ENCODE data around the gene ELK4. TPM values are rescaled to one million over a fixed set of nuclear protein-coding genes. Genes with fewer than 3 reads are reported as not detected.
A peak's percentile ranks its signal among the peaks of the same experiment; 100 is the strongest.

Gene ELK4
- total RNA-seq, 1 experiment from 2014 or later: 16.1 TPM

DNA sequence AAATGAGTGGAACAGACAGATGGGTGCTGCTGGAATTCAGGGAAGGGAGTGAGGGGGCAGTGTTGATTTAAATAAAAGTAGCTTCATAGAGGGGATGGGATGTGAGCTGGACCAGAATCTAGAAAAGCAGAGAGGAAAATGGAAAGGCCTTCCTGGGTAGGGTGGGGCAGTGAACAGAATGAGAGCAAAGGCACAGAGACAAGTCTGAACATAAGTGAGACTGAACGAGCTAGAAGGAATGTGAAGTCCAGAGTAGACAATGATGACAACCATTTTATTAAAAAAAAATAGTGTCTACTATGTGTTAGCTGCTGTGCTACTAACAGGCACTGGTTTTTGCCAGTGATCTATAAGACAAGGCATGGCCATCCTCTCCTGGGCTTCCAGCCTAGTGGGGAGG, 36.0 kb downstream of the ELK4 start:
- DNase-seq (ENCODE audit: low read depth): no peak

GRCh38 chr1:205595435-205595834, 36.4 kb downstream of the ELK4 start:
- no peak for DNase-seq (ENCODE audit: low read depth)

DNA sequence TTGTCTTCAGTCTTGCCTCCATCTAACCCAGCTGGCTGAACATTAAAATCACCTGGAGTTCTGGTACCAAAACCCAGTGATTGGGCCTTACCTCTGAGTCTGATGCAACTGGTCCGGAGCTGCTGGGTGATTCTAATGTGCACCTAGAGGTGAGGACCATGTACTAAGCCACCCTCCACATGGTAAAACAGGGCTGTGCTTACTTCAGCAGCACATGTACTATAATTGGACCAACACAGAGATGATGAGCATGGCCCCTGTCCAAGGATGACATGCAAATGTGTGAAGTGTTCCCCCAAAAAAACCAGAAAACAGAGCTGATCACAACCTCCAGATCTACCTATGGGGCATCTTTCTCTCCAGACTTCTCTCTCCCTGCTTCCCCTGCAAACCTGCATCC, 37.0 kb downstream of the ELK4 start:
- no peak for DNase-seq (ENCODE audit: low read depth)

- no peak for DNase-seq (ENCODE audit: low read depth)
These were observed 37.8 kb downstream of the ELK4 start for GRCh38 chr1:205593967-205594366.

- DNase-seq (ENCODE audit: low read depth): no peak
These were observed 38.3 kb downstream of the ELK4 start for GRCh38 chr1:205593532-205593931.

DNA sequence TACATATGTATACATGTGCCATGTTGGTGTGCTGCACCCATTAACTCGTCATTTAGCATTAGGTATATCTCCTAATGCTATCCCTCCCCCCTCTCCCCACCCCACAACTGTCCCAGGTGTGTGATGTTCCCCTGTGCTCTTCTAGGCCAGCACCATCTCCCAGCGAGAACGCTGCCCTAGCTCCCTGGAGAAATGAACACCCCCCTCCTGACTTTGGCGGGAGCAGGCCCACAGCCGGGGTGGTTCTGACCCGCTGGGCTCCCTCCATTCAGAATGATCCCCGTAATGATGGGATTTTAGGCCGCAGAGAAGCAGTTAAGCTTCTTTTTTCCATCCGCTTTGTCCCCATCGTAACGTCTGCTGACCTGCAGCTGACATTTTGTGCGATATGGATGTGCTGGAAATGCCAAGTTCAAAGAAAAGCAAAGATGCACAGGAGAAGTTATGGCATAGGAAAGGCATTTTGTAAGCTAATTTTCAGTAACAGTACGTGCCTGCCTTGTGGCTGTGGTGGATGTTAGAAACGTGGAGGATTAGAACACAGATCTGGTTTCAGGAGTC, 39.3 kb downstream of the ELK4 start:
- DNase-seq (ENCODE audit: low read depth): no peak

DNA sequence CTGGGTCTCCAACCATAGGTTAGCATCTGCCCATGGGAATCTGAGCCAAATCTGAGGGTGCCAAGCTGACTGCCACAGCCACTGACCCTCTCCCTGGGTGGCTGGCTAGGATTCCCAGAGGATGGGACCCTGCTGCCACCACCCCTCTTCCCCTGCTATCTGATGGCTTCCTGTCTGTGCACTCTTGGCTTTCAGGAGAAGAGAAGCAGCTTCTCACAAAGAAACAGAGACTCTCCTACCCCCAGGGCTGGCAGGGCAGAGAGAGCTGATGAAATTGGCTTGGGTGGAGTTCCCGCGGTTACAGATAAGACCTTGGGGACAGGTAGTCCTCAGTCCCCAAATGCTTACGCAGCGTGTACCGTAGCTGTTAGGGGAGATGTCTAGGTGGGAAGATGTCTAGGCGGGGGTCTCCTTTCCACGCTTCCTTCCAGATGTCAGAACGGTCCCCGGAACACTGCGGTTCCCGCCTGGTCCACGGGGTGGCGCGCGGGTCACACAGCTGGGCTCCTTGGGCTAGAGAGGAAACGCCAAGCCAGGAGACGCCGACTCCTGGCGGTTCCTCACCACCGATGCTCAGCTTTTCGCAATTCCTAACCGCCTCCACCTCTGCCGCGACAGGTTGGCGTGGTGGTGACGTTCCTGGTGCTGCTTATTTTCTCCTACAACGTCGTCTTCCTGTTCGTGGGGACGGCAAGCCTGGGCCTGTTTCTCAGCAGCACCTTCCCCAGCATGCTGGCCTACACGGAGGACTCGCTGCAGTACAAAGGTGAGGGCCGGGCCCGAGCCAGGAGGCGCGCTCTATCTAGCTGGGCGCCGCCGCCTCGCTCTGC, 40.1 kb downstream of the ELK4 start:
- DNase-seq (ENCODE audit: low read depth): peak; percentile 57

GRCh38 chr1:205590777-205591513, 40.9 kb downstream of the ELK4 start:
- no peak for DNase-seq (ENCODE audit: low read depth)

GRCh38 chr1:205590457-205590768, 41.4 kb downstream of the ELK4 start:
- no peak for DNase-seq (ENCODE audit: low read depth)

- DNase-seq (ENCODE audit: low read depth): no peak
These were observed 42.0 kb downstream of the ELK4 start for GRCh38 chr1:205589618-205590456.

- DNase-seq (ENCODE audit: low read depth): no peak
These were observed 42.8 kb downstream of the ELK4 start for GRCh38 chr1:205589046-205589445.

DNA sequence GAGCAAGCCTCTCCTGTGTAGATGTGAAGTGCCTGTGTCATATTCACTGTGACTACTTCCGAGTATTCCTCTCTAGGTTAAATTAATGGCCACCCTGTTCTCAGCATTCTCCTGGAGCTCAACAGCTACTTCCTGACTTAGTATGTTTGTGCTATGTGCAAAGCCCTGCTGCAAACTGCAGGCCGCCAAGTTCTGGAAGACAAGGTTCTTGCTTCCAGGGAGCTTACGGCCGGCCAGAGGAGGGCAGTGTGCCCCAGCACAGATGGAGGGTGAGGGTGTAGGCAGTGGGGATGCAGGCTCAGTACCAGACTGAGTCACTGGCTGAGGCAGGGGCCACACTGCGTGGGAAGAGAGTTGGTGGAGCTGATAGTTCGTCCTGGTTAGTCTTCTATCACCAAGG, 43.2 kb downstream of the ELK4 start:
- DNase-seq (ENCODE audit: low read depth): peak; percentile 14

- no peak for DNase-seq (ENCODE audit: low read depth)
These were observed 44.2 kb downstream of the ELK4 start for GRCh38 chr1:205587581-205587980.

GRCh38 chr1:205585835-205586785, 45.7 kb downstream of the ELK4 start:
- DNase-seq (ENCODE audit: low read depth): no peak

GRCh38 chr1:205585169-205585834, 46.5 kb downstream of the ELK4 start:
- no peak for DNase-seq (ENCODE audit: low read depth)

GRCh38 chr1:205584732-205585131, 47.1 kb downstream of the ELK4 start:
- no peak for DNase-seq (ENCODE audit: low read depth)

DNA sequence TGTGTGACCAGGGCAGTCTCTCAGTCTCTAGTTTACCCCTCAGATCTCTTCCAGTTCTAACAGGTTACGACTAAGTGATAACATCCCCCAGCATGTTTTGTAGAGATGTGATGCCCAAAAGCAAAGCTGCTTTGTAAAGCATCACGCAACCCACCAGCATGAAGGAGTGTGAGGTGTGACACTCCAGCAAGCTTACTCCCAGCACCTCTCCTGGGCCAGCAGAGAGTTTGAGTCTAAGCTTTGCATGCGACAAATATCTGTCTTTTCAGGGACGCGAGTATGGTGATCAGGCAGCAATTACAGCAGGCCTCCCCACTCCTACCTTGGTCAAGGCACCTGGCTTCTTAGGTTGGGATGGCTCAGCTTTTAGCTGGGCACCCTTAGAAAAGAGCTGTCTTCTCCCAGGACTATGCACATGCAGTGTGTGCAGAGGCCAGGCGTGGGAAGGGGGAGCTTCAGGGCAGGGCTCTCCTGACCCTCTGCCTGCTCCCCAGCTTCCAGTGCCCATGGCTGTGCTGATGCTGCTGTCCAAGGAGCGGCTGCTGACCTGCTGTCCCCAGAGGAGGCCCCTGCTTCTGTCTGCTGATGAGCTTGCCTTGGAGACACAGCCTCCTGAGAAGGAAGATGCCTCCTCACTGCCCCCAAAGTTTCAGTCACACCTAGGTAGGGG, 48.2 kb downstream of the ELK4 start:
- no peak for DNase-seq (ENCODE audit: low read depth)

DNA sequence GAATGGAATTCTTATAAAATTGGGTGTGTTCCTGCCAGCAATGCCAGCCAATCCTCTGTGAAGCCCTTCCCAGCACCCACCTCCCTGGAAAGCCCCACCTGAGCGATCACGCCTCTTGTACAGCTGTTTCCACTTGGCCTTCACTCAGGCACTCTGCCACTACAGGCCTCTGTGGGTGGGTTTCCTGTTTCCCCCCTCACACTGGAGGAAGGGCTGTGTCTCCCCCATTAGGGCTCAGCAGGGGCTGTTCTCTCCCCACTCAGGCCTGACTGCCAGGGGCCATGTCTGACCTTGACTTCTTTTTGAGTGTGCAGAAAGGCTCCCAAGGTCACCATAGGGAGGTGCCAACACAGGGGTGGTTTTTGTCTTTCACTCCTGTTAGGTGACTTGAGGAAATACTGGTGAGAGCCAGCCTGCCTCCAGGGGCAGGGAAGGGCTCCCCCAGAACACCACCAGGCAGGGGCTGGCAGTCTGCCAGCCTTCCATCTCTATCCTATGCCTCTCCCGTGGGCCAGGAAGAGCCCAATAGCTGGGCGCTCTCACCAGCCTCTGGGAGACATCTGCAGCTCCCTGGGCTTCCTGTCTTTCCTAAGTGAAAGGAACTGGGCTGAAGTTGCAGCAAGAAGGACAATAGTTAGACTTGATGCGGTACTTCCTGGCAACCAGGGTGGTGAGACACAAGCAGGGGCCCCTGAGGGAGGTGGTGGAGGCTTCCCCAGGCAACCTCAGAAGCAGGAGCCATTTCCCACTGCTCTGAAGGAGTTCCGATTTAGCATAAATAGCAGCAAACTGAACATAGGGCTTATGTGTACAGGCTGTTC, 49.1 kb downstream of the ELK4 start:
- DNase-seq (ENCODE audit: low read depth): no peak

- DNase-seq (ENCODE audit: low read depth): no peak
These were observed 49.8 kb downstream of the ELK4 start for GRCh38 chr1:205582046-205582445.
